Peyer's patch (tissue), 4 donors: ENCODE data around the gene STAC.

Experiments used
- CTCF ChIP-seq, 6 experiments: fragments of 450-650 bp in 4 of 6; fragments of 200-600 bp in 2 of 6; sonication (generic) in 1 of 6; IDR thresholded peaks; one replicate each; pipeline ENCODE4 v1.5.1; 2017 to 2019; ENCODE audit warnings: antibody characterized with exemption in 6 of 6, mild to moderate bottlenecking in 3 of 6, moderate library complexity in 1 of 6
- POLR2A ChIP-seq, 2 donors: fragments of 450-650 bp; IDR thresholded peaks; one replicate each; pipeline ENCODE4 v1.5.1; 2017; ENCODE audit warnings: antibody characterized with exemption in 2 of 2, mild to moderate bottlenecking in 2 of 2, moderate library complexity in 2 of 2

GRCh38 chr3:36488077-36488789, 107.9 kb downstream of the STAC start:
- TF ChIP-seq CTCF (IDR thresholded peaks at IDR 0.05): no peak
- no peak for TF ChIP-seq POLR2A (IDR thresholded peaks at IDR 0.05)
